ENCODE measurements around the gene ATP4B. TPM values are rescaled to one million over a fixed set of nuclear protein-coding genes. Genes with fewer than 3 reads are reported as not detected.
"Not testable (repeated sequence)": the region's sequence is repeated elsewhere in the genome, so short reads cannot be mapped to it uniquely, and the experiment has no call there.

ATP4B gene
- polyA plus RNA-seq, 1 donor (not counting 4 experiments of a cell fraction or from before 2014, with no cell fraction given), result not detected

DNA sequence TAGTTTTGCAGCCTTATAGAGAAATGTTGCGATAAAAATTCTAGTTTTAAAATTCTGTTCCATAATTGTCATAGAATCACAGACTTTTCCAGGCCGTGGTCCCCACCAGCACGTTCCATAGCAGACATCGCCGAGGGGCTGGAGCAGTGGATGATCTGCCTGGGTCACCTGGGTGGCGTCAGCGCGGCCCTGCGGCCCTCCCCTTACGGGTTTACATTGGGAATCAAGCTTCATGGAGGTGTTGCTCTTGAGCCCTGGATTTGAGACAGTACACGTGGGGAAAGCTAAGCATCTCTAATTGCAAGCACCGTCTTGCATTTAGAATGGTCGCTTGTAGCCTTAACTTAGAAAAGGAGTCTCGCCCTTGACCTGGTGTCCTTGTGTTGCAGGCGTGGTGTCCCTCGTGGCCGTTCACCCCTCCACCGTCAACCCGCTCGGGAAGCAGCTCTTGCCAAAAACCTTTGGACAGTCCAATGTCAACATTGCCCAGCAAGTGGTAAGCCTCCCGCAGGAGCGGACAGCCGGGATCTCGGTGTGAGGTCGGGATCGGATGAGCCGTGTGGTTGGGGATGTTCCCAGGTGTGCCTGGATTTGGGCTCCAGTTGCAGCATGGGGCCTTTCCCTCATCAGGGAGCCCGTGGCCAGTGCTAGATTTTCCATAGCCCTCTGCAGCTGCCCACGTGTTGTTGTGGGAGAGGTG, 35.1 kb downstream of the ATP4B start:
- no peak overlapping the region for H3K4me3 ChIP-seq (ENCODE audit: control insufficient read depth in 2 of 3, extremely low read depth in 1 of 3, insufficient read depth in 2 of 3, low read depth in 1 of 3, low read length in 3 of 3)
- H4K20me1 ChIP-seq (ENCODE audit: control insufficient read depth, extremely low read depth, insufficient read depth, low read length), result peaks cover 10% of the 10 kb centered on the region
- H3K27me3 ChIP-seq (ENCODE audit: control insufficient read depth, extremely low read depth, insufficient read depth, low read length), result no peaks in the 10 kb centered on the region
- no peak overlapping the region for H3K4me2 ChIP-seq (ENCODE audit: control insufficient read depth, extremely low read depth, insufficient read depth, low read depth, low read length)
- H3K9me1 ChIP-seq (ENCODE audit: control insufficient read depth, extremely low read depth, insufficient read depth, low read length), result no peaks in the 10 kb centered on the region
- no peak for TF ChIP-seq EZH2 (IDR thresholded peaks at IDR 0.05; ENCODE audit: low read length)
- TF ChIP-seq, protein P1, sequence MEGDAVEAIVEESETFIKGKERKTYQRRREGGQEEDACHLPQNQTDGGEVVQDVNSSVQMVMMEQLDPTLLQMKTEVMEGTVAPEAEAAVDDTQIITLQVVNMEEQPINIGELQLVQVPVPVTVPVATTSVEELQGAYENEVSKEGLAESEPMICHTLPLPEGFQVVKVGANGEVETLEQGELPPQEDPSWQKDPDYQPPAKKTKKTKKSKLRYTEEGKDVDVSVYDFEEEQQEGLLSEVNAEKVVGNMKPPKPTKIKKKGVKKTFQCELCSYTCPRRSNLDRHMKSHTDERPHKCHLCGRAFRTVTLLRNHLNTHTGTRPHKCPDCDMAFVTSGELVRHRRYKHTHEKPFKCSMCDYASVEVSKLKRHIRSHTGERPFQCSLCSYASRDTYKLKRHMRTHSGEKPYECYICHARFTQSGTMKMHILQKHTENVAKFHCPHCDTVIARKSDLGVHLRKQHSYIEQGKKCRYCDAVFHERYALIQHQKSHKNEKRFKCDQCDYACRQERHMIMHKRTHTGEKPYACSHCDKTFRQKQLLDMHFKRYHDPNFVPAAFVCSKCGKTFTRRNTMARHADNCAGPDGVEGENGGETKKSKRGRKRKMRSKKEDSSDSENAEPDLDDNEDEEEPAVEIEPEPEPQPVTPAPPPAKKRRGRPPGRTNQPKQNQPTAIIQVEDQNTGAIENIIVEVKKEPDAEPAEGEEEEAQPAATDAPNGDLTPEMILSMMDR (optimal IDR thresholded peaks at IDR 0.05 in 1 of 3, IDR thresholded peaks at IDR 0.05 in 1 of 3, conservative IDR thresholded peaks at IDR 0.05 in 1 of 3; ENCODE audit: extremely low read depth in 1 of 3, insufficient read depth in 2 of 3, low read length in 3 of 3), result no peak
- H3K79me2 ChIP-seq (ENCODE audit: control insufficient read depth, insufficient read depth, low read length), result peaks cover 77% of the 10 kb centered on the region
- no peak overlapping the region for H3K27ac ChIP-seq (ENCODE audit: control insufficient read depth, insufficient read depth, low read length)
- dilution Hi-C loops (cut with MboI; ENCODE audit: extremely low pct_ligation_motif_present, low sequenced_read_pairs), result no loop called here
- no peak overlapping the region for H2AFZ ChIP-seq (ENCODE audit: control insufficient read depth, low read length)
- no peak overlapping the region for H3K9ac ChIP-seq (ENCODE audit: control insufficient read depth, extremely low read depth, insufficient read depth, low read length)
- FAIRE-seq (no peak), DNase-seq (ENCODE audit: low read depth, low spot score) (no peak)
- H3K36me3 ChIP-seq (ENCODE audit: control insufficient read depth in 2 of 2, extremely low read depth in 1 of 2, insufficient read depth in 2 of 2, low read length in 2 of 2), result peaks cover 26 to 31% of the 10 kb centered on the region in 2 experiments
- H3K9me3 ChIP-seq (ENCODE audit: control insufficient read depth, low read depth, low read length), result no peaks in the 10 kb centered on the region
- H3K4me1 ChIP-seq (ENCODE audit: control insufficient read depth, extremely low read depth, insufficient read depth, low read length), result no peaks in the 10 kb centered on the region

DNA sequence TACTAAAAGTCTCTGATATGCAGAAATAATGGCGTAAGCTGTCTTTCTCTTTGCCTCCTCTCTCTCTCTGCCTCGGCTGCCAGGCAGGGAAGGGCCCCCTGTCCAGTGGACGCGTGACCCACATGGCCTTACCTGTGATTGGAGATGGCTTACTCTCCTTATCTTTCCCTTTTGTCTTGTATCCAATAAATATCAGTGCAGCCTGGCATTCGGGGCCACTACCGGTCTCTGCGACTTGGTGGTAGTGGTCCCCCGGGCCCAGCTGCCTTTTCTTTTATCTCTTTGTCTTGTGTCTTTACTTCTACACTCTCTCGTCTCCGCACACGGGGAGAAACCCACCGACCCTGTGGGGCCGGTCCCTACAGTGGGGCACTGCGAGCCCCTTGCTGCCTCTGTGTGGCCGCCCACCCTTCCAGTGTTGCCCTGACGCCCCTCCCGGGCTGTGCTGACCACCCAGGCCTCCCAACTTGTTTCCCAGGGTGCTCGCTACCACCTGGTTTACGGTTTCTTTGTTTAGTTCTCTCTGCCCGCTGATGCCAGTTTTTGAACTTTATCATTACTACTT, 35.9 kb downstream of the ATP4B start:
- H3K9me3 ChIP-seq (ENCODE audit: control insufficient read depth, low read depth, low read length); DNase-seq (ENCODE audit: low read depth, low spot score); H3K4me2 ChIP-seq (ENCODE audit: control insufficient read depth, extremely low read depth, insufficient read depth, low read depth, low read length); H3K27me3 ChIP-seq (ENCODE audit: control insufficient read depth, extremely low read depth, insufficient read depth, low read length); H3K9me1 ChIP-seq (ENCODE audit: control insufficient read depth, extremely low read depth, insufficient read depth, low read length); H3K4me3 ChIP-seq (ENCODE audit: control insufficient read depth in 2 of 3, extremely low read depth in 1 of 3, insufficient read depth in 2 of 3, low read depth in 1 of 3, low read length in 3 of 3); H3K27ac ChIP-seq (ENCODE audit: control insufficient read depth, insufficient read depth, low read length); FAIRE-seq; H2AFZ ChIP-seq (ENCODE audit: control insufficient read depth, low read length); H4K20me1 ChIP-seq (ENCODE audit: control insufficient read depth, extremely low read depth, insufficient read depth, low read length); H3K4me1 ChIP-seq (ENCODE audit: control insufficient read depth, extremely low read depth, insufficient read depth, low read length); H3K9ac ChIP-seq (ENCODE audit: control insufficient read depth, extremely low read depth, insufficient read depth, low read length); dilution Hi-C loops (cut with MboI; ENCODE audit: extremely low pct_ligation_motif_present, low sequenced_read_pairs): not testable (repeated sequence)
- H3K79me2 ChIP-seq (ENCODE audit: control insufficient read depth, insufficient read depth, low read length), result peaks cover 74% of the 10 kb centered on the region
- peaks cover 23 to 26% of the 10 kb centered on the region in 2 experiments for H3K36me3 ChIP-seq (ENCODE audit: control insufficient read depth in 2 of 2, extremely low read depth in 1 of 2, insufficient read depth in 2 of 2, low read length in 2 of 2)

All from keratinocyte (primary cell).